G401 (cell line): ENCODE data around the gene PWP1. TPM values are rescaled to one million over a fixed set of nuclear protein-coding genes. Genes with fewer than 3 reads are reported as not detected.

Source experiments
- DNase-seq: peaks from one replicate; pipeline ENCODE4 v3.0.0-alpha.2; 2015; ENCODE audit warnings: low spot score
- in situ Hi-C: cut with HindIII; loops from 2 replicates; pipeline ENCODE4 v1.10.0; 2016; ENCODE audit warnings: low sequenced_read_pairs, mixed read lengths
- total RNA-seq: library from RNA; depleted of rRNA; stranded (reverse); fragments of >200 nt; shearing (Covaris generic); gene quantifications from 2 replicates; pipeline ENCODE4 v1.2.3, GENCODE V29; 2014; rRNA removed

Gene PWP1
- total RNA-seq, result 30.9 and 38.2 TPM in 2 replicates

DNA sequence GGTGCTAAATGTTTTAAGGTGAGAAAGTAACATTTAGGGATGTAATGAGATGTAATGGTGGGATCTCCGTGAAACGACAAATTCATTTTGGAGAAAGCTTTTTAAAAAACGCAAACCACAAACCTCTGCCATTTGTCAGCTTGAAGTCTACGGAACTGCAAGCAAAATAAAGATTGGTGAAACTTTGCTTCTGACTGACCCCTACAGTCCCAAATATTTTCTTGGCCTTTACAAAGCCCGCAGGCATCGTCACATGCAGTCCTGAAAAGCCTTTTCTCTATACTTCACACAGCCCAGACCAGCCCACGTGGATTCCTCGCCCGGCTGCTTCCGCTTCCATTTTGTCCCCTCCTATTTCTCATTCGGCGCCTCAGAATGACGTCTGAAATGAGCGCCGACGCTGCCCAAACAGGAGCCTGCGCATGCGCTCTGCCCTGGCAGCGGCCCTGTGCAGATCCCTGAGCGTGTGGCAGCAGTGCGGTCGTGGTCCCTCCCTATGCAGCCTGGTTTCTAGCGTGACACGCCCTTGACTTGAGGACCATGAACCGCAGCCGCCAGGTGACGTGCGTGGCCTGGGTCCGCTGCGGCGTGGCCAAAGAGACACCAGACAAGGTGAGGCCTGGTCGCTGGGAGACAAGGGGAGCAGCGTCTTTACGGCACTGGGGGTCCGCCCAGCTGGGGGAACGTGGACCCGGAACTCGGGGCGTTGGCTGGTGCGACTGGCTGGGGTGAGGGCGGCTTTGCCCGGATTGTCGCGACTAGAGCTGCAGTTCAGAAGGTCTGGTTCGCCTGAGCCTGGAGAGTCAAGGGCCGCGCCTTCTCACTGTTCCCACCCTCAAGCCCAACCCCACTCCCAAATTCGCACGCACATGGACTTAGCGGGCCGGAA lies at the start of gene PWP1:
TSS of gene PWP1 (plus strand) at position 440 of the 889 bp plus-strand sequence. CDS start at position 541, 101 bp downstream.
- DNase-seq, result peak; percentile 93
- in situ Hi-C loops, result loop anchor here (5.0 kb wide), 1 partner anchor 57 kb away; no protein-coding TSS in a partner anchor

GRCh38 chr12:107641154-107641553 lies 44.4 kb upstream of the PWP1 start:
- in situ Hi-C loops, result no loop called here
- DNase-seq, result no peak

GRCh38 chr12:107642240-107642639 lies 43.4 kb upstream of the PWP1 start:
- no peak for DNase-seq
- in situ Hi-C loops, result no loop called here

- in situ Hi-C loops, result no loop called here
- DNase-seq, result peak; percentile 39
Measured at GRCh38 chr12:107645630-107646333, 39.8 kb upstream of the PWP1 start.

GRCh38 chr12:107646436-107646835 lies 39.2 kb upstream of the PWP1 start:
- DNase-seq, result no peak
- in situ Hi-C loops, result no loop called here

GRCh38 chr12:107649661-107650061 lies 35.9 kb upstream of the PWP1 start:
- DNase-seq, result no peak
- in situ Hi-C loops, result loop anchor here (25.0 kb wide), 1 partner anchor 238 kb away; no protein-coding TSS in a partner anchor

GRCh38 chr12:107650977-107651376 lies 34.6 kb upstream of the PWP1 start:
- in situ Hi-C loops, result loop anchor here (25.0 kb wide), 1 partner anchor 236 kb away; no protein-coding TSS in a partner anchor
- DNase-seq, result no peak

GRCh38 chr12:107651571-107652449 lies 33.8 kb upstream of the PWP1 start:
- DNase-seq, result no peak
- in situ Hi-C loops, result loop anchor here (25.0 kb wide), 1 partner anchor 235 kb away; no protein-coding TSS in a partner anchor

GRCh38 chr12:107653519-107653918 lies 32.1 kb upstream of the PWP1 start:
- no peak for DNase-seq
- in situ Hi-C loops, result loop anchor here (25.0 kb wide), 1 partner anchor 234 kb away; no protein-coding TSS in a partner anchor

DNA sequence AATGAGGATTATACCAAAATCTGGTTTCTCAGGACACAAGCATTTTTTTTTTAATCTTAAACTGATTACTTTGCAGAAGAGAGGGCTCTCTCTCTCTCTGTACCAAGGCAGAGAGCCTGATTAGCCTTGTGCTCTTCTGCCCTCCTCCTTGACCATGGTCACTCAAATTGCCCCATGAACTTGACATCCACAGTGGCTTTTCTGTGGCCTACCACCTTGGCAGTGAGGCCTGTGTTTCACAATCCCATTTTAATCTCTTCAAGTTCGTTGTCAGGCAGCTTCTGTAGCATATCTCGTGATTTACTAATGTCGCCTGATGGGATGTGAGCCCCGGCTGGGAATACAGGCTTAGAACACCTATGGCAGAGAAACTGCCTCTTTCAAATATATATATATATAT lies 30.7 kb upstream of the PWP1 start:
- DNase-seq, result no peak
- in situ Hi-C loops, result loop anchor here (25.0 kb wide), 1 partner anchor 232 kb away; no protein-coding TSS in a partner anchor

GRCh38 chr12:107655281-107656065 lies 30.1 kb upstream of the PWP1 start:
- no peak for DNase-seq
- in situ Hi-C loops, result loop anchor here (25.0 kb wide), 1 partner anchor 232 kb away; no protein-coding TSS in a partner anchor

DNA sequence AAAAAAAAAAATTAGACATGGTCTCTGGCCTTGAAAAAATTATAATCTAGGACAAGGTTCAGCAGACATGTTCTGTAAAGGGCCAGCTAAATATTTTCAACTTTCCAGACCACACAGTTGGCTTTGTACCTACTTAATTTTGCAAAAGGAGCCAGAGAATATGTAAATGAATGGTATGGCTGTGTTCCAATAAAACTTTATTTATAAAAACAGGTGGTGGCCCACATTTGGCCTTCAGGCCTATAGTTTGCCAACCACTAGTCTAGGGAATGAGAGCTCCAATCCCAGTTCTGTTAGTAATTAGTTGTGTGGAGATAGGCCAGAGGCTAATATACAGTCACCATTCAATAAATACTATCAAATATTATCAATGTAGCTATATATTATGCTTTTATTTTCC lies 29.3 kb upstream of the PWP1 start:
- in situ Hi-C loops, result loop anchor here (25.0 kb wide), 1 partner anchor 231 kb away; no protein-coding TSS in a partner anchor
- DNase-seq, result no peak

- no peak for DNase-seq
- in situ Hi-C loops, result loop anchor here (25.0 kb wide), 1 partner anchor 230 kb away; no protein-coding TSS in a partner anchor
Measured at GRCh38 chr12:107657133-107657532, 28.5 kb upstream of the PWP1 start.

DNA sequence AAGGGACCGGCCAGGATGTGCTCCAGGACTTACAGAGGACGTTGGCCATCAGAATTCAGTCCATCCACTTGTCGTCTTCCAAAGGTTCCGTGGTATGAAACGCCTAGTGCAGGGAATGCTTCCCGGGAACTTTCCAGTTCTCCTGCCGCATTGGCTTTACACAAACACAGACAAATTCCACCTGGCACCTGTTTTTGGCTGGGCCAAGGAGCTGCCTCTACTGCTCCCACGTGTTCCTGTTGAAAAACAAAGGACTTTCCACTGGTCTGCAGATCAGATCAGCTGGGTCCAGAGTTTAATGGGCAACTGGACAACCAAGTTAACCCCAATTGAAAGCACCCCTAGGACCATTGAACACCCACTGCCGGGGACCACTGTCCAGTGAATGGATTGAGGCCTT lies 28.0 kb upstream of the PWP1 start:
- DNase-seq, result no peak
- in situ Hi-C loops, result loop anchor here (25.0 kb wide), 1 partner anchor 230 kb away; no protein-coding TSS in a partner anchor

GRCh38 chr12:107660235-107660634 lies 25.4 kb upstream of the PWP1 start:
- in situ Hi-C loops, result loop anchor here (25.0 kb wide), 1 partner anchor 227 kb away; no protein-coding TSS in a partner anchor
- no peak for DNase-seq

GRCh38 chr12:107660861-107661415 lies 24.7 kb upstream of the PWP1 start:
- no peak for DNase-seq

DNA sequence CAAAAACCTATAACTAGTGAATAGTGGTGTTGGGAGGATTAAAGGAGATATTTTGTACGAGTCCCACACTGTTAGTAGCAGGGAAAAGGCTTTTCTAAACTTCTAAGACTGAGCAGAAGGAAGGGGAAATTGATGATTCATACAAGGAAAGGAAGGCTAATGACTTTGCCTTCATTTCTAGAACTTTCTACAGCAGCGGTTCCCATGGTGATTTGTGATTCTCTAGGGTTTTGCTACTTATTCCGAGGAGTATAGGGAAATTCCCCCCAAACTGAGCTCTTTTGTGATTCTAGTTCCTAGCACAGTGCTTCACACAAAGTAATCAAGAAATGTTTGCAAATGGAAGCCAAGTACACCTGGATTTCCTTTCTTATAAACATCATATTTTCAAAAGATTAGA lies 23.8 kb upstream of the PWP1 start:
- in situ Hi-C loops, result loop anchor here (25.0 kb wide), 1 partner anchor 225 kb away; no protein-coding TSS in a partner anchor

More at GRCh38 chr12:107660861-107661415, 24.7 kb upstream of the PWP1 start:
- in situ Hi-C loops, result loop anchor here (25.0 kb wide), 1 partner anchor 226 kb away; no protein-coding TSS in a partner anchor

More for the DNA sequence above, 23.8 kb upstream of the PWP1 start:
- DNase-seq, result no peak
